CD14-positive monocyte (primary cell): Measurements from ENCODE around the gene GAA. TPM values are rescaled to one million over a fixed set of nuclear protein-coding genes. Genes with fewer than 3 reads are reported as not detected.
A peak's percentile ranks its signal among the peaks of the same experiment; 100 is the strongest.

Experiments
- DNase-seq, 3 donors: peaks; one replicate each; pipeline ENCODE4 v3.0.0-alpha.2; 2011 to 2022
- H2AFZ ChIP-seq: 2 replicates; pipeline ENCODE4 v1.6.0; 2012; ENCODE audit warnings: mild to moderate bottlenecking, low read depth, low read length, inconsistent platforms; ENCODE audit not compliant: insufficient read depth, poor library complexity, severe bottlenecking
- H3K27ac ChIP-seq, 2 donors: 1 replicate in 1 of 2; 2 replicates in 1 of 2; pipeline ENCODE4 v1.5.1; 2012 to 2013; ENCODE audit warnings: low read length in 2 of 2, control low read depth in 1 of 2, inconsistent platforms in 1 of 2, low read depth in 1 of 2, mild to moderate bottlenecking in 1 of 2
- H3K27me3 ChIP-seq, 2 donors: one replicate each; pipeline versions ENCODE4 v1.6.0 to v1.6.1; 2011 to 2013; ENCODE audit warnings: low read length in 2 of 2; ENCODE audit not compliant: control insufficient read depth in 2 of 2, insufficient read depth in 2 of 2
- H3K36me3 ChIP-seq, 2 donors: replicated peaks in 1 of 2; 1 replicate in 1 of 2; 2 replicates in 1 of 2; pipeline versions ENCODE4 v1.5.1 to v1.6.1; 2012 to 2013; ENCODE audit warnings: low read length in 2 of 2, control low read depth in 1 of 2, inconsistent platforms in 1 of 2, mild to moderate bottlenecking in 1 of 2; ENCODE audit not compliant: insufficient read depth in 2 of 2, control insufficient read depth in 1 of 2
- H3K4me1 ChIP-seq, 2 donors: 1 replicate in 1 of 2; 2 replicates in 1 of 2; pipeline versions ENCODE4 v1.5.1 to v1.6.1; 2012 to 2013; ENCODE audit warnings: low read length in 2 of 2, control low read depth in 1 of 2, inconsistent platforms in 1 of 2, mild to moderate bottlenecking in 1 of 2, moderate library complexity in 1 of 2; ENCODE audit not compliant: insufficient read depth in 2 of 2, control insufficient read depth in 1 of 2
- H3K4me2 ChIP-seq: replicated peaks from 2 replicates; pipeline ENCODE3; 2012; ENCODE audit warnings: low read length, moderate library complexity, mild to moderate bottlenecking; ENCODE audit not compliant: poor library complexity, severe bottlenecking; ENCODE audit errors: extremely low read depth
- H3K4me3 ChIP-seq, 3 experiments: fragments of 200-600 bp in 1 of 3; sonication (generic) in 1 of 3; replicated peaks in 1 of 3; 1 replicate in 2 of 3; 2 replicates in 1 of 3; pipeline ENCODE4 v1.5.1; 2011 to 2013; ENCODE audit warnings: low read length in 3 of 3, mild to moderate bottlenecking in 3 of 3, control low read depth in 2 of 3, low read depth in 2 of 3, inconsistent platforms in 1 of 3, moderate library complexity in 1 of 3
- H3K79me2 ChIP-seq: 2 replicates; pipeline ENCODE4 v1.6.0; 2012; ENCODE audit warnings: mild to moderate bottlenecking, control low read depth, inconsistent platforms, low read length, moderate library complexity; ENCODE audit not compliant: insufficient read depth
- H3K9ac ChIP-seq: 2 replicates; pipeline ENCODE4 v1.6.0; 2017; ENCODE audit warnings: low read length, mild to moderate bottlenecking; ENCODE audit not compliant: insufficient read depth, poor library complexity, severe bottlenecking
- H3K9me3 ChIP-seq, 2 donors: replicated peaks in 1 of 2; 1 replicate in 1 of 2; 2 replicates in 1 of 2; pipeline versions ENCODE4 v1.5.1 to v1.6.1; 2012 to 2013; ENCODE audit warnings: low read length in 2 of 2, control low read depth in 1 of 2; ENCODE audit not compliant: control insufficient read depth in 1 of 2, insufficient read depth in 1 of 2
- H4K20me1 ChIP-seq: 2 replicates; pipeline ENCODE4 v1.6.0; 2012; ENCODE audit warnings: mild to moderate bottlenecking, low read length, control low read depth, moderate library complexity; ENCODE audit not compliant: insufficient read depth
- H3K27ac Mint-ChIP-seq, 7 donors: one replicate each; pipeline ENCODE4 v1.8.0; 2020; ENCODE audit warnings: mild to moderate bottlenecking in 7 of 7, mixed read lengths in 7 of 7, moderate library complexity in 6 of 7, inconsistent platforms in 2 of 7
- H3K27me3 Mint-ChIP-seq, 3 donors: one replicate each; pipeline ENCODE4 v1.8.0; 2021 to 2022; ENCODE audit warnings: low read depth in 3 of 3, mild to moderate bottlenecking in 3 of 3, mixed read lengths in 3 of 3, moderate library complexity in 3 of 3, inconsistent platforms in 1 of 3
- H3K36me3 Mint-ChIP-seq, 2 donors: one replicate each; pipeline ENCODE4 v1.8.0; 2020; ENCODE audit warnings: mixed read lengths in 2 of 2, inconsistent platforms in 1 of 2, mild to moderate bottlenecking in 1 of 2
- H3K4me1 Mint-ChIP-seq: one replicate; pipeline ENCODE4 v1.8.0; 2020; ENCODE audit warnings: mild to moderate bottlenecking, mixed read lengths
- H3K4me3 Mint-ChIP-seq, 2 donors: one replicate each; pipeline ENCODE4 v1.8.0; 2020; ENCODE audit warnings: mild to moderate bottlenecking in 2 of 2, mixed read lengths in 2 of 2, moderate library complexity in 1 of 2
- H3K9me3 Mint-ChIP-seq, 7 donors: one replicate each; pipeline ENCODE4 v1.8.0; 2020 to 2022; ENCODE audit warnings: mixed read lengths in 7 of 7, mild to moderate bottlenecking in 6 of 7, moderate library complexity in 6 of 7, inconsistent platforms in 2 of 7
- WGBS: methylation state at CpG from one replicate; pipeline ENCODE4 v1.1.5; 2013; ENCODE audit warnings: missing lambda C conversion rate; ENCODE audit not compliant: insufficient coverage; 5-methylcytosine and 5-hydroxymethylcytosine counted together
- intact Hi-C, 2 donors: fragments of 100-400 bp; cut with micrococcal nuclease; formaldehyde crosslinking; loops; one replicate each; pipeline versions ENCODE4 v1.15.0 to v1.15.1; 2023
- polyA plus RNA-seq, 3 donors: library from polyadenylated mRNA; depleted of rRNA in 1 of 3; unstranded in 2 of 3; stranded (reverse) in 1 of 3; fragments of 300-500 nt in 2 of 3; fragments of >200 nt in 1 of 3; fragmentation: Illumina TruSeq in 2 of 3; gene quantifications; 1 replicate in 2 of 3; 2 replicates in 1 of 3; pipeline ENCODE4 v1.2.3, GENCODE V29; 2012 to 2021
- TF ChIP-seq, protein P1 (sequence below): fragments of 200-600 bp; IDR thresholded peaks from one replicate; pipeline ENCODE4 v1.8.0; 2022; ENCODE audit warnings: antibody characterized with exemption, mild to moderate bottlenecking

GAA gene
- polyA plus RNA-seq, 3 donors: 116 to 140 (median 120) TPM

DNA sequence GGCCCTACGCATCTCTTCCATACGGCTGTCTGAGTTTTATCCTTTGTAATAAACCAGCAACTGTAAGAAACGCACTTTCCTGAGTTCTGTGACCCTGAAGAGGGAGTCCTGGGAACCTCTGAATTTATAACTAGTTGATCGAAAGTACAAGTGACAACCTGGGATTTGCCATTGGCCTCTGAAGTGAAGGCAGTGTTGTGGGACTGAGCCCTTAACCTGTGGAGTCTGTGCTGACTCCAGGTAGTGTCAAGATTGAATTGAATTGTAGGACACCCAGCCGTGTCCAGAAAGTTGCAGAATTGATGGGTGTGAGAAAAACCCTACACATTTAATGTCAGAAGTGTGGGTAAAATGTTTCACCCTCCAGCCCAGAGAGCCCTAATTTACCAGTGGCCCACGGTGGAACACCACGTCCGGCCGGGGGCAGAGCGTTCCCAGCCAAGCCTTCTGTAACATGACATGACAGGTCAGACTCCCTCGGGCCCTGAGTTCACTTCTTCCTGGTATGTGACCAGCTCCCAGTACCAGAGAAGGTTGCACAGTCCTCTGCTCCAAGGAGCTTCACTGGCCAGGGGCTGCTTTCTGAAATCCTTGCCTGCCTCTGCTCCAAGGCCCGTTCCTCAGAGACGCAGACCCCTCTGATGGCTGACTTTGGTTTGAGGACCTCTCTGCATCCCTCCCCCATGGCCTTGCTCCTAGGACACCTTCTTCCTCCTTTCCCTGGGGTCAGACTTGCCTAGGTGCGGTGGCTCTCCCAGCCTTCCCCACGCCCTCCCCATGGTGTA, 1.5 kb downstream of the GAA start:
- Mint-ChIP-seq H3K27ac (peak overlapping the region in 3 of 7 donors; percentile 27 to 95 (median 33)), H3K4me3 (peak overlapping the region; percentile 93 to 96), H3K9me3 (no peaks in the 10 kb centered on the region), H3K36me3 (peaks cover 11 to 36% of the 10 kb centered on the region in 2 donors), H3K4me1 (peaks cover 34% of the 10 kb centered on the region), H3K27me3 (peaks cover 0 to 2% (median 0%) of the 10 kb centered on the region in 3 donors)
- Histone ChIP-seq H3K27ac (no peak overlapping the region), H3K4me1 (peaks cover 23 to 27% of the 10 kb centered on the region in 2 donors), H3K4me2 (peak overlapping the region; percentile 82), H3K9ac (peak overlapping the region; percentile 93), H3K79me2 (peaks cover 12% of the 10 kb centered on the region), H4K20me1 (peaks cover 35% of the 10 kb centered on the region), H3K36me3 (peaks cover 10 to 25% of the 10 kb centered on the region in 2 donors), H2AFZ (no peak overlapping the region), H3K27me3 (no peaks in the 10 kb centered on the region), H3K4me3 (peak overlapping the region in 1 of 3 experiments; percentile 80), H3K9me3 (no peaks in the 10 kb centered on the region)
- DNase-seq: no peak
- intact Hi-C loops: loop anchor here in 1 of 2 donors (5.0 kb wide), 1 partner anchor 159 kb away; the partner anchor contains the start of gene RNF213
- WGBS: 96% methylated on average over 11 of the region's 15 CpGs
- TF ChIP-seq, protein P1, sequence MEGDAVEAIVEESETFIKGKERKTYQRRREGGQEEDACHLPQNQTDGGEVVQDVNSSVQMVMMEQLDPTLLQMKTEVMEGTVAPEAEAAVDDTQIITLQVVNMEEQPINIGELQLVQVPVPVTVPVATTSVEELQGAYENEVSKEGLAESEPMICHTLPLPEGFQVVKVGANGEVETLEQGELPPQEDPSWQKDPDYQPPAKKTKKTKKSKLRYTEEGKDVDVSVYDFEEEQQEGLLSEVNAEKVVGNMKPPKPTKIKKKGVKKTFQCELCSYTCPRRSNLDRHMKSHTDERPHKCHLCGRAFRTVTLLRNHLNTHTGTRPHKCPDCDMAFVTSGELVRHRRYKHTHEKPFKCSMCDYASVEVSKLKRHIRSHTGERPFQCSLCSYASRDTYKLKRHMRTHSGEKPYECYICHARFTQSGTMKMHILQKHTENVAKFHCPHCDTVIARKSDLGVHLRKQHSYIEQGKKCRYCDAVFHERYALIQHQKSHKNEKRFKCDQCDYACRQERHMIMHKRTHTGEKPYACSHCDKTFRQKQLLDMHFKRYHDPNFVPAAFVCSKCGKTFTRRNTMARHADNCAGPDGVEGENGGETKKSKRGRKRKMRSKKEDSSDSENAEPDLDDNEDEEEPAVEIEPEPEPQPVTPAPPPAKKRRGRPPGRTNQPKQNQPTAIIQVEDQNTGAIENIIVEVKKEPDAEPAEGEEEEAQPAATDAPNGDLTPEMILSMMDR: no peak

DNA sequence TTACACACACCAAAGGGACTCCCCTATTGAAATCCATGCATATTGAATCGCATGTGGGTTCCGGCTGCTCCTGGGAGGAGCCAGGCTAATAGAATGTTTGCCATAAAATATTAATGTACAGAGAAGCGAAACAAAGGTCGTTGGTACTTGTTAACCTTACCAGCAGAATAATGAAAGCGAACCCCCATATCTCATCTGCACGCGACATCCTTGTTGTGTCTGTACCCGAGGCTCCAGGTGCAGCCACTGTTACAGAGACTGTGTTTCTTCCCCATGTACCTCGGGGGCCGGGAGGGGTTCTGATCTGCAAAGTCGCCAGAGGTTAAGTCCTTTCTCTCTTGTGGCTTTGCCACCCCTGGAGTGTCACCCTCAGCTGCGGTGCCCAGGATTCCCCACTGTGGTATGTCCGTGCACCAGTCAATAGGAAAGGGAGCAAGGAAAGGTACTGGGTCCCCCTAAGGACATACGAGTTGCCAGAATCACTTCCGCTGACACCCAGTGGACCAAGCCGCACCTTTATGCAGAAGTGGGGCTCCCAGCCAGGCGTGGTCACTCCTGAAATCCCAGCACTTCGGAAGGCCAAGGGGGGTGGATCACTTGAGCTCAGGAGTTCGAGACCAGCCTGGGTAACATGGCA, 2.2 kb downstream of the GAA start:
- Histone ChIP-seq H3K79me2 (peaks cover 12% of the 10 kb centered on the region), H3K4me3 (no peak overlapping the region), H3K9ac (no peak overlapping the region), H3K36me3 (peaks cover 15 to 32% of the 10 kb centered on the region in 2 donors), H4K20me1 (peaks cover 35% of the 10 kb centered on the region), H3K4me1 (peaks cover 23 to 27% of the 10 kb centered on the region in 2 donors), H3K9me3 (no peaks in the 10 kb centered on the region), H3K4me2 (no peak overlapping the region), H3K27ac (no peak overlapping the region), H2AFZ (no peak overlapping the region), H3K27me3 (no peaks in the 10 kb centered on the region)
- Mint-ChIP-seq H3K4me1 (peaks cover 34% of the 10 kb centered on the region), H3K27me3 (peaks cover 0 to 2% (median 0%) of the 10 kb centered on the region in 3 donors), H3K36me3 (peaks cover 17 to 43% of the 10 kb centered on the region in 2 donors), H3K4me3 (no peak overlapping the region), H3K9me3 (no peaks in the 10 kb centered on the region), H3K27ac (peak overlapping the region in 1 of 7 donors; percentile 27)
- WGBS: 96% methylated on average over 16 of the region's 19 CpGs
- TF ChIP-seq, protein P1: no peak
- no peak for DNase-seq
- intact Hi-C loops: loop anchor here in 1 of 2 donors (5.0 kb wide), 1 partner anchor 159 kb away; the partner anchor contains the start of gene RNF213
